ENCODE data around the gene HCAR3.
"Not testable (repeated sequence)": the region's sequence is repeated elsewhere in the genome, so short reads cannot be mapped to it uniquely, and the experiment has no call there.

- TF ChIP-seq, protein P1, sequence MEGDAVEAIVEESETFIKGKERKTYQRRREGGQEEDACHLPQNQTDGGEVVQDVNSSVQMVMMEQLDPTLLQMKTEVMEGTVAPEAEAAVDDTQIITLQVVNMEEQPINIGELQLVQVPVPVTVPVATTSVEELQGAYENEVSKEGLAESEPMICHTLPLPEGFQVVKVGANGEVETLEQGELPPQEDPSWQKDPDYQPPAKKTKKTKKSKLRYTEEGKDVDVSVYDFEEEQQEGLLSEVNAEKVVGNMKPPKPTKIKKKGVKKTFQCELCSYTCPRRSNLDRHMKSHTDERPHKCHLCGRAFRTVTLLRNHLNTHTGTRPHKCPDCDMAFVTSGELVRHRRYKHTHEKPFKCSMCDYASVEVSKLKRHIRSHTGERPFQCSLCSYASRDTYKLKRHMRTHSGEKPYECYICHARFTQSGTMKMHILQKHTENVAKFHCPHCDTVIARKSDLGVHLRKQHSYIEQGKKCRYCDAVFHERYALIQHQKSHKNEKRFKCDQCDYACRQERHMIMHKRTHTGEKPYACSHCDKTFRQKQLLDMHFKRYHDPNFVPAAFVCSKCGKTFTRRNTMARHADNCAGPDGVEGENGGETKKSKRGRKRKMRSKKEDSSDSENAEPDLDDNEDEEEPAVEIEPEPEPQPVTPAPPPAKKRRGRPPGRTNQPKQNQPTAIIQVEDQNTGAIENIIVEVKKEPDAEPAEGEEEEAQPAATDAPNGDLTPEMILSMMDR (IDR thresholded peaks at IDR 0.05; ENCODE audit: control extremely low read depth in 1 of 3, insufficient read depth in 1 of 3, low read depth in 1 of 3, low read length in 3 of 3), result not testable (repeated sequence)
- not testable (repeated sequence) for TF ChIP-seq POLR2A (IDR thresholded peaks at IDR 0.05; ENCODE audit: control extremely low read depth in 1 of 2, low read depth in 2 of 2, low read length in 2 of 2); ZNF274 (IDR thresholded peaks at IDR 0.05; ENCODE audit: borderline replicate concordance, extremely low read depth, low read length); SP2 (IDR thresholded peaks at IDR 0.05; ENCODE audit: low read length); SIRT6 (IDR thresholded peaks at IDR 0.05; ENCODE audit: low read length); SIX5 (IDR thresholded peaks at IDR 0.05; ENCODE audit: low read depth, low read length); POLR2AphosphoS5 (IDR thresholded peaks at IDR 0.05; ENCODE audit: low read depth, low read length); GABPA (IDR thresholded peaks at IDR 0.05; ENCODE audit: borderline replicate concordance, insufficient read depth, low read length)
Observed at GRCh38 chr12:122676781-122677180, 39.8 kb downstream of the HCAR3 start.

All from H1 (cell line).